Stomach (tissue), 9 donors: ENCODE data around the gene DEPDC5. TPM values are rescaled to one million over a fixed set of nuclear protein-coding genes. Genes with fewer than 3 reads are reported as not detected.

Experiments used
- DNase-seq, 2 donors: peaks; one replicate each; pipeline versions ENCODE4 v3.0.0 to v3.0.0-alpha.2; 2013 to 2019
- H3K27ac ChIP-seq, 5 donors: fragments of 200-600 bp in 4 of 5; sonication (generic) in 4 of 5; one replicate each; pipeline ENCODE4 v1.5.1; 2013 to 2019; ENCODE audit warnings: mild to moderate bottlenecking in 1 of 5, moderate library complexity in 1 of 5
- H3K27me3 ChIP-seq, 3 donors: fragments of 200-600 bp; sonication (generic); one replicate each; pipeline ENCODE4 v1.5.1; 2017 to 2019; ENCODE audit warnings: mixed run types in 1 of 3
- H3K36me3 ChIP-seq, 4 donors: fragments of 200-600 bp; sonication (generic); 1 replicate in 3 of 4; 2 replicates in 1 of 4; pipeline ENCODE4 v1.5.1; 2016 to 2019
- H3K4me1 ChIP-seq, 4 donors: fragments of 200-600 bp; sonication (generic); one replicate each; pipeline ENCODE4 v1.5.1; 2016 to 2019
- H3K4me3 ChIP-seq, 4 donors: fragments of 200-600 bp; sonication (generic) in 3 of 4; one replicate each; pipeline ENCODE4 v1.5.1; 2016 to 2019; ENCODE audit warnings: mild to moderate bottlenecking in 1 of 4
- H3K9me3 ChIP-seq, 4 donors: fragments of 200-600 bp; sonication (generic); one replicate each; pipeline ENCODE4 v1.5.1; 2016 to 2019
- EP300 ChIP-seq: sonication (generic); formaldehyde crosslinking; IDR thresholded peaks from one replicate; pipeline ENCODE4 v1.6.1; 2017; ENCODE audit warnings: antibody characterized with exemption
- POLR2A ChIP-seq, 4 donors: fragments of 450-650 bp; IDR thresholded peaks; one replicate each; pipeline ENCODE4 v1.6.1; 2016; ENCODE audit warnings: antibody characterized with exemption in 4 of 4, control low read depth in 2 of 4, mild to moderate bottlenecking in 1 of 4, moderate library complexity in 1 of 4
- POLR2AphosphoS5 ChIP-seq, 3 donors: sonication (generic); formaldehyde crosslinking; IDR thresholded peaks; one replicate each; pipeline ENCODE4 v1.6.1; 2016; ENCODE audit warnings: antibody characterized with exemption in 3 of 3
- WGBS, 5 donors: extraction: QIAGEN DNeasy Blood & Tissue Kit in 3 of 5; methylation state at CpG; one replicate each; pipeline versions ENCODE4 v1.1.5 to v1.1.7; 2013 to 2018; 5-methylcytosine and 5-hydroxymethylcytosine counted together
- intact Hi-C: fragments of 100-400 bp; cut with DNase I; formaldehyde crosslinking; loops from one replicate; pipeline ENCODE4 v1.15.1; 2023; ENCODE audit warnings: low total_unique reads
- polyA plus RNA-seq, 3 donors: library from polyadenylated mRNA; stranded (reverse); fragments of 200-250 nt; gene quantifications; one replicate each; pipeline ENCODE4 v1.2.3, GENCODE V29; 2013
- total RNA-seq, 5 donors: library from RNA; depleted of rRNA; stranded (reverse); fragments of >200 nt; gene quantifications; one replicate each; pipeline versions ENCODE4 v1.1.0 to v1.2.3, GENCODE V29; 2014 to 2016
- TF ChIP-seq, protein P1 (sequence below), 7 experiments: fragments of 450-650 bp in 4 of 7; fragments of 200-600 bp in 3 of 7; sonication (generic) in 3 of 7; IDR thresholded peaks; one replicate each; pipeline ENCODE4 v1.5.1; 2016 to 2019; ENCODE audit warnings: antibody characterized with exemption in 7 of 7, control low read depth in 2 of 7, mild to moderate bottlenecking in 1 of 7
- donor health status: healthy with polysubstance abuse.
- donor health status: Bipolar disorder and iron deficiency.
- donor health status: healthy.

The DEPDC5 gene
- total and polyA plus RNA-seq, 8 donors, result 4.7 to 39.1 (median 20.2) TPM

DNA sequence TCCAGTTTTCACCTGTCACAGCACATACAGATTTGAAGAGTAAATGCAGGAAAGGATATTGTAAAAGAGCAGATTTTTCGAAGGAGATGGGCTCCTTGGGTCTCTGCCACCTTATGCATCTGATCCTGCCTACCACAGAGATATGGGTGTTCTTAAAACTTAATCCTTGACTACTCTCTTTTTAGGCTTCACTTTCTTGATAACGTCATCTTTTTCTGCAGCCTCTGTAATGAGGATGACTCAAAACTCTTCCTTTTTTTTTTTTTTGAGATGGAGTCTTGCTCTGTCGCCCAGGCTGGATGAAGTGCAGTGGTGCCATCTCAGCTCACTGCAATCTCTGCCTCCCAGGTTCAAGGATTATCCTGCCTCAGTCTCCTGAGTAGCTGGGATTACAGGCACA, 11.7 kb upstream of the DEPDC5 start:
- DNase-seq, result no peak
- no peak overlapping the region for H3K27ac ChIP-seq
- intact Hi-C loops, result no loop called here
- no peak overlapping the region for H3K4me3 ChIP-seq
- H3K4me1 ChIP-seq, result peaks cover 9 to 54% (median 32%) of the 10 kb centered on the region in 4 donors
- no peaks in the 10 kb centered on the region for H3K9me3 ChIP-seq
- H3K27me3 ChIP-seq, result no peaks in the 10 kb centered on the region
- peaks cover 0 to 41% (median 35%) of the 10 kb centered on the region in 4 donors for H3K36me3 ChIP-seq
- TF ChIP-seq, protein P1, sequence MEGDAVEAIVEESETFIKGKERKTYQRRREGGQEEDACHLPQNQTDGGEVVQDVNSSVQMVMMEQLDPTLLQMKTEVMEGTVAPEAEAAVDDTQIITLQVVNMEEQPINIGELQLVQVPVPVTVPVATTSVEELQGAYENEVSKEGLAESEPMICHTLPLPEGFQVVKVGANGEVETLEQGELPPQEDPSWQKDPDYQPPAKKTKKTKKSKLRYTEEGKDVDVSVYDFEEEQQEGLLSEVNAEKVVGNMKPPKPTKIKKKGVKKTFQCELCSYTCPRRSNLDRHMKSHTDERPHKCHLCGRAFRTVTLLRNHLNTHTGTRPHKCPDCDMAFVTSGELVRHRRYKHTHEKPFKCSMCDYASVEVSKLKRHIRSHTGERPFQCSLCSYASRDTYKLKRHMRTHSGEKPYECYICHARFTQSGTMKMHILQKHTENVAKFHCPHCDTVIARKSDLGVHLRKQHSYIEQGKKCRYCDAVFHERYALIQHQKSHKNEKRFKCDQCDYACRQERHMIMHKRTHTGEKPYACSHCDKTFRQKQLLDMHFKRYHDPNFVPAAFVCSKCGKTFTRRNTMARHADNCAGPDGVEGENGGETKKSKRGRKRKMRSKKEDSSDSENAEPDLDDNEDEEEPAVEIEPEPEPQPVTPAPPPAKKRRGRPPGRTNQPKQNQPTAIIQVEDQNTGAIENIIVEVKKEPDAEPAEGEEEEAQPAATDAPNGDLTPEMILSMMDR (IDR thresholded peaks at IDR 0.05), result no peak
- TF ChIP-seq EP300 (no peak), POLR2A (IDR thresholded peaks at IDR 0.05) (no peak), POLR2AphosphoS5 (IDR thresholded peaks at IDR 0.05) (no peak)
- 56 to 87% (median 76%) methylated on average over 3 of the region's 3 CpGs for WGBS, 5 donors

DNA sequence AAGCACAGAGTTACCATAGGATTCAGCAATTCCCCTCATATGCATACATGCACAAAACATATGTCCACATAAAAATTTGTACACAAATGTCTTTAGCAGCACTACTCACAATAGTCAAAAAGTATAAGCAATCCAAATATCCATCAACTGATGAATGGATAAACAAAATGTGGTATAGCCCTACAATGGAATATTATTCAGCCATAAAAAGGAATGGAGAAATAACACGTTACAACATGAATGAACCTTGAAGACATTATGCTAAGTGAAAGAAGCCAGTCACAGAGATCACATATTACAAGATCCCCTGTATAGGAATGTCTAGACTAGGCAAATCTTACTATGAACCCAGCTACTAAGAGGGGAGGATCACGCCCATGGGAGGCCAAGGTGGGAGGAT, 11.1 kb upstream of the DEPDC5 start:
- no peak overlapping the region for H3K4me3 ChIP-seq
- H3K27ac ChIP-seq, result no peak overlapping the region
- intact Hi-C loops, result no loop called here
- no peak for DNase-seq
- WGBS, 5 donors, result 96 to 100% (median 99%) methylated on average over 2 of the region's 2 CpGs
- H3K9me3 ChIP-seq, result no peaks in the 10 kb centered on the region
- TF ChIP-seq POLR2A (IDR thresholded peaks at IDR 0.05) (no peak), EP300 (no peak), POLR2AphosphoS5 (IDR thresholded peaks at IDR 0.05) (no peak)
- TF ChIP-seq, protein P1 (IDR thresholded peaks at IDR 0.05), result no peak
- H3K36me3 ChIP-seq, result peaks cover 0 to 41% (median 33%) of the 10 kb centered on the region in 4 donors
- H3K27me3 ChIP-seq, result no peaks in the 10 kb centered on the region
- peaks cover 9 to 60% (median 35%) of the 10 kb centered on the region in 4 donors for H3K4me1 ChIP-seq

DNA sequence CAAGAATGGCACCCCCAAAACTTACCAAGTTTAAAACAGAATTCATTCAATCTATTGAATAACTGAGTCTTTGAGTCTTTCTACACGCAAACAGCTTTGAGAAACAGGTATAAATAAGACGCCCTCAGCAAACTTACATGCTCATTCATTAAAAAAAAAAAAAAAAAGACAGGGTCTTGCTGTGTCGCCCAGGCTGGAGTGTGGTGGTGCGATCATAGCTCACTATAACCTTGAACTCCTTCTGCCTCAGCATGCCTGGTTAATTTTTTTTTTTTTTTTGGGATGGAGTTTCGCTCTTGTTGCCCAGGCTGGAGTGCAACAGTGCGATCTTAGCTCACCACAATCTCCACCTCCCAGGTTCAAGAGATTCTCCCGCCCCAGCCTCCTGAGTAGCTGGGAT, 9.9 kb upstream of the DEPDC5 start:
- WGBS, 5 donors, result 90 to 97% (median 96%) methylated on average over 7 of the region's 7 CpGs
- TF ChIP-seq EP300, result no peak
- no peak for TF ChIP-seq POLR2AphosphoS5 (IDR thresholded peaks at IDR 0.05)
- TF ChIP-seq POLR2A (IDR thresholded peaks at IDR 0.05), result no peak
- TF ChIP-seq, protein P1 (IDR thresholded peaks at IDR 0.05), result no peak

DNA sequence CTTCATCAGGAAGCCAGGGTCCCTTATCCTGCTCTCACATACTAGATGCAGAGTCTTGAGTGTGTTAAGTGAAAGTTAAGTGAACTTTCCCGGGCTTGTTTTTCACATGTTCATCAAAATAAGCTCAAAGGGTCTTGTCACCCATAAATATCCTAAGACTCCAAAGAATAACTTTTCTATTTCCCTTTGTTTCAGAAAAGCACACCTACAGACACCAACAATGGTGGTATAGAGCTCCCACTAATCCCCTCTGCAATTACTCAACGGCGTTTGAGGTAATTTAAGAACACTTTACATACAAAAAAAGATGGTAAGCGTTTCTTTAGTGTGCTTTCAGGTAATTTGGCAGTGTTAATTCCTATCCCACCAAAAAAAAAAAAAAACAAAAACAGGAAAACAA, 6.4 kb upstream of the DEPDC5 start:
- DNase-seq, result no peak
- Histone ChIP-seq H3K27me3 (no peaks in the 10 kb centered on the region), H3K9me3 (no peaks in the 10 kb centered on the region), H3K4me1 (peaks cover 18 to 52% (median 38%) of the 10 kb centered on the region in 4 donors), H3K36me3 (peaks cover 0 to 20% (median 10%) of the 10 kb centered on the region in 4 donors), H3K4me3 (no peak overlapping the region), H3K27ac (no peak overlapping the region)
- intact Hi-C loops, result no loop called here
- 67 to 73% (median 70%) methylated on average over 4 of the region's 4 CpGs for WGBS, 5 donors
- TF ChIP-seq POLR2AphosphoS5 (IDR thresholded peaks at IDR 0.05) (no peak), EP300 (no peak), POLR2A (IDR thresholded peaks at IDR 0.05) (no peak)
- TF ChIP-seq, protein P1 (IDR thresholded peaks at IDR 0.05), result no peak

More for the DNA sequence above, 9.9 kb upstream of the DEPDC5 start:
- no peak overlapping the region for H3K4me3 ChIP-seq
- no peak for DNase-seq
- intact Hi-C loops, result no loop called here
- H3K27me3 ChIP-seq, result no peaks in the 10 kb centered on the region
- no peaks in the 10 kb centered on the region for H3K9me3 ChIP-seq
- H3K4me1 ChIP-seq, result peaks cover 16 to 63% (median 44%) of the 10 kb centered on the region in 4 donors
- H3K36me3 ChIP-seq, result peaks cover 0 to 29% (median 22%) of the 10 kb centered on the region in 4 donors
- no peak overlapping the region for H3K27ac ChIP-seq
